Measurements from ENCODE around the gene UQCRC1. TPM values are rescaled to one million over a fixed set of nuclear protein-coding genes. Genes with fewer than 3 reads are reported as not detected.

The UQCRC1 gene
- total RNA-seq, 1 donor from 2014 or later, result 126 TPM

DNA sequence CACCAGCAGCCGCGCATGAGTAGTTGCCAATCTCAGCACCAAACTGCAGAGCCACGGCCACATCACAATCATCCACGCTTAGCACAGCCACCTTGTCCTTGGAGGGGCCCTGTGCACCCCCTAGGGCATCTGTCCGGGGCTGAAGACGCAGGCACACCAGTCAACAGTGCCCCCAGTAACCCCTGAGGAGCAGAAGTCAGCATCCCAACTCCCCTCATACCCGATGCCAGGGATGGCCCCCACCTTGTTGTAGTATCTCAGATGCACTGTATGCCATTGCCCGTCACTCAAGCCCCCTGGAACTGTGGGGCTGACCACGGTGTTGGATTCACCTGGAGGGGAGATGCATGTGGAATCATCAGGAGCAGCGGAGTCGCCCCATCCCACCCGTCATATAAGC, 45.6 kb upstream of the UQCRC1 start:
- TF ChIP-seq, protein P1, sequence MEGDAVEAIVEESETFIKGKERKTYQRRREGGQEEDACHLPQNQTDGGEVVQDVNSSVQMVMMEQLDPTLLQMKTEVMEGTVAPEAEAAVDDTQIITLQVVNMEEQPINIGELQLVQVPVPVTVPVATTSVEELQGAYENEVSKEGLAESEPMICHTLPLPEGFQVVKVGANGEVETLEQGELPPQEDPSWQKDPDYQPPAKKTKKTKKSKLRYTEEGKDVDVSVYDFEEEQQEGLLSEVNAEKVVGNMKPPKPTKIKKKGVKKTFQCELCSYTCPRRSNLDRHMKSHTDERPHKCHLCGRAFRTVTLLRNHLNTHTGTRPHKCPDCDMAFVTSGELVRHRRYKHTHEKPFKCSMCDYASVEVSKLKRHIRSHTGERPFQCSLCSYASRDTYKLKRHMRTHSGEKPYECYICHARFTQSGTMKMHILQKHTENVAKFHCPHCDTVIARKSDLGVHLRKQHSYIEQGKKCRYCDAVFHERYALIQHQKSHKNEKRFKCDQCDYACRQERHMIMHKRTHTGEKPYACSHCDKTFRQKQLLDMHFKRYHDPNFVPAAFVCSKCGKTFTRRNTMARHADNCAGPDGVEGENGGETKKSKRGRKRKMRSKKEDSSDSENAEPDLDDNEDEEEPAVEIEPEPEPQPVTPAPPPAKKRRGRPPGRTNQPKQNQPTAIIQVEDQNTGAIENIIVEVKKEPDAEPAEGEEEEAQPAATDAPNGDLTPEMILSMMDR (IDR thresholded peaks at IDR 0.05), result no peak
- intact Hi-C loops (cut with DNase I), result no loop called here

DNA sequence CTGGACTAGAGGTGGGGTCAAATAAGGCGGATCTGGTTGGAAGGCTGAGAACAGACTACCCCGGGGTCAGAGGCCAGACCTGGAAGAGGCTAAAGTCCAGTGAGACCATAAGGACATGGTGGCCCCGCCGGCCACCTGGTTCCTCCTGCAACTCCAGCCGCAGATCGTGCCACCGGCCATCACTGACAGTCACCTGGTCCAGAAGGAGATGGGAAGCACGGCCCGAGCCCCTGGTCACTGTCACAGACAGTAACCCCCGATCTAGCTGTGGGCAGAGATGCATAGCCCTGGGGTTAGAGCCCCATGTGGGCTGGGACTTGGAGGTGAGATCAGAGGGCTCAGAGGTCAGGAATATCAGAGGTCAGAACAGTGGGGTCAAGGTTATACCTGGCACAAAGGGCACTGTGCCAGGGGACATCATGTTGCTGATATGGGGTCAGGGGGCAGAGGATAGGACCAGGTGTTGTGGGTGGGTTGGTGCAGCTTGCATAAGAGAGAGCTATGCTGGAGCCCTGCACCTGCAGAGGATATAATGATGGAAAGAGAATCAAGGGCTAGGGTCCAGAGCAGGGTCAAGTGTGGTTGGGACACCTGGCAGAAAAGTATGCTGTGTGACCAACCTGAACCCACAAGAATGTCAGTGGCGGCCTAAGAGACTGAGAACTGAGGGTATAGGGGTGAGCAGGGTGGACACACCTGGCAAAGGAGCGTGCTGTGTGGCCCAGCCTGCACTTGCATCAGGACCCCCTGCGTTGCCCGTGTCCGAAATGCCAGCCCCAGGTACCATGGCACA, 43.7 kb upstream of the UQCRC1 start:
- Histone ChIP-seq H3K27ac (no peak overlapping the region), H3K4me3 (no peak overlapping the region), H3K4me1 (peaks cover 7% of the 10 kb centered on the region), H3K9me3 (no peaks in the 10 kb centered on the region), H3K36me3 (no peaks in the 10 kb centered on the region), H3K27me3 (no peaks in the 10 kb centered on the region)
- DNase-seq, result no peak
- intact Hi-C loops (cut with DNase I), result no loop called here
- TF ChIP-seq, protein P1 (IDR thresholded peaks at IDR 0.05), result no peak
- ATAC-seq, result no peak

More for the DNA sequence above, 45.6 kb upstream of the UQCRC1 start:
- H3K36me3 ChIP-seq, result no peaks in the 10 kb centered on the region
- no peaks in the 10 kb centered on the region for H3K9me3 ChIP-seq
- H3K27ac ChIP-seq, result no peak overlapping the region
- no peak for ATAC-seq
- no peaks in the 10 kb centered on the region for H3K27me3 ChIP-seq
- peaks cover 7% of the 10 kb centered on the region for H3K4me1 ChIP-seq
- H3K4me3 ChIP-seq, result no peak overlapping the region
- no peak for DNase-seq

DNA sequence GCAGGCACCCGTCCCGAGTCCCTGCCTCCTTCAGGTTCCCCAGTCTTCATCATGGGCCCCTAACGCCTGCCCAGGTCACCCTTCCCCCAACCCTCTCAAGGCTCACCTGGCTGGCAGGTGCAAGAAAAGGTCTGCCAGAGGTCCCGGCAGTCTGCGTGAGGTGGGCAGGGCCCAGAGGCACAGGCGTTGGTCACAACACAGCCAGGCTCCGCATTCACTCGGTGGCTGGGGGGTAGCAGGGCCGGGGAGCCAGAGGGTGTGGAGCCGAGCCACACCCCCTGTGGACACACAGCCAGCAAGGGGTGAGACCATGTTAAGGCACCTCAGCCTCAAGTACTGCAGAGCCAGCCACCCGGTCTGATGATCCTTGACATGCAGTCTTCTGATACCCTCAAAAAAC, 42.3 kb upstream of the UQCRC1 start:
- intact Hi-C loops (cut with DNase I), result no loop called here
- no peak overlapping the region for H3K4me3 ChIP-seq
- H3K36me3 ChIP-seq, result no peaks in the 10 kb centered on the region
- H3K27me3 ChIP-seq, result no peaks in the 10 kb centered on the region
- H3K27ac ChIP-seq, result no peak overlapping the region
- ATAC-seq (no peak), DNase-seq (no peak)
- peaks cover 5% of the 10 kb centered on the region for H3K4me1 ChIP-seq
- TF ChIP-seq, protein P1 (IDR thresholded peaks at IDR 0.05), result no peak
- H3K9me3 ChIP-seq, result no peaks in the 10 kb centered on the region

DNA sequence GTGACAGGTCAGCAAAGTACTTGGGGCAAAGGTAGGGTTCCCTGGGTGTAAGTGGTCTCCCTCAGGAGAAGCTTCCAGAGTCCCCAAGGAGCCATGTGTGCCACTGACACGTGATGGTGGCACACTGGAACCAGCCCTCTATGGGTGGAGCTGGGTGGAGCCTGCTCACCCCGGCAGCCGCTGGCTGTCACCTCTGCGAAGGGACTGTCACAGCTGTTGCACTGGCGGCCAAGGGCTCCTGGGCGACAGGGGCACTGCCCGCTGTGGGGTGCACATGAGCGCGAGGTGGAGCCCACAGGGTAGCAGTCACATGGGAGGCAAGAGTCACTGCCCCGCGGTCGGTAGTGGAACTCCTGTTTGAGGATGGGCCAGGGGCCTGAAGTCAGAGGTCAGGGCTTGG, 41.3 kb upstream of the UQCRC1 start:
- H3K4me3 ChIP-seq, result no peak overlapping the region
- TF ChIP-seq, protein P1 (IDR thresholded peaks at IDR 0.05), result no peak
- H3K27me3 ChIP-seq, result no peaks in the 10 kb centered on the region
- H3K36me3 ChIP-seq, result no peaks in the 10 kb centered on the region
- intact Hi-C loops (cut with DNase I), result no loop called here
- DNase-seq (no peak), ATAC-seq (no peak)
- H3K27ac ChIP-seq, result no peak overlapping the region
- H3K9me3 ChIP-seq, result no peaks in the 10 kb centered on the region
- no peaks in the 10 kb centered on the region for H3K4me1 ChIP-seq

DNA sequence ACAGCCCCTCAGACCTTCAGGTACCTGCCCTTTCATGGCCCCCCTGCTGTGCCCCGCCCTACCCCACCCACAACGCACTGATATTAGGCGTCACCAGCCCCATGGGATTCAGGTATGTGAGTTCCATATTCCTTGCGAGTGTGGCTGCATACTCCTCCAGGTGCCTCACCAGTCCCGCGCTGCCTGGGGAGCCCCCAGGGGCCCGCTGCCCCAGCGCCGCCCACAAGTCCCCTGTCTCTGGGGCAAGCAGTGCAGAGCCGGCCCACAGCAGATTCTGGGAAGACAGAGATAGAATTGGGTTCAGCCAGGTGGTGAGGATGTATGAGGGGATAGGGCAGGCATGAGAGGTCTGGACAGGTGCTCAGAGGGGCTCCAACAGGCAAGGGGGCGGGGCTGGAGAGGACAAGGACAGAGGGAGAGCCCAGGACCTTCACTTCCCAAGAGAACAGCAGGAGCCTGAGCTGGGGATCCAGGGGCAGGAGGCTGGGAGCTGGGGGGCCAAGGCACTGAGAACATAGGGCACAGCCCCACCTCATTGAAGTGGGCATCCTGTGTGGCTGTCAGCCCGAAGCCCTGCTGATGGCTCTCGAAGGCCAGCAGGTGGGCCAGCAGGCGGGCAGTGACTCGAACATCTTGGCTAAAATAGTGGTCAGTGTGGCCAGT, 38.9 kb upstream of the UQCRC1 start:
- intact Hi-C loops (cut with DNase I), result no loop called here
- DNase-seq (no peak), ATAC-seq (no peak)
- no peak overlapping the region for H3K27ac ChIP-seq
- no peaks in the 10 kb centered on the region for H3K4me1 ChIP-seq
- TF ChIP-seq, protein P1 (IDR thresholded peaks at IDR 0.05), result no peak
- no peaks in the 10 kb centered on the region for H3K36me3 ChIP-seq
- H3K27me3 ChIP-seq, result no peaks in the 10 kb centered on the region
- H3K9me3 ChIP-seq, result no peaks in the 10 kb centered on the region
- H3K4me3 ChIP-seq, result no peak overlapping the region

All from upper lobe of right lung (tissue), 1 donor.